HG02885 (cell line): ENCODE data around the gene DTWD2.
"Not testable (repeated sequence)": the region's sequence is repeated elsewhere in the genome, so short reads cannot be mapped to it uniquely, and the experiment has no call there.

Source experiments
- ATAC-seq: cut with Tn5 transposase; IDR thresholded peaks from one replicate; pipeline ENCODE4 v1.9.1; 2021; ENCODE audit warnings: mild to moderate bottlenecking; ENCODE audit not compliant: unreplicated experiment, poor library complexity

Gene DTWD2

GRCh38 chr5:118999696-119000095 lies 11.3 kb upstream of the DTWD2 start:
- no peak for ATAC-seq

GRCh38 chr5:118998861-118999260 lies 10.5 kb upstream of the DTWD2 start:
- ATAC-seq, result not testable (repeated sequence)

- no peak for ATAC-seq
Measured at GRCh38 chr5:118996098-118996497, 7.8 kb upstream of the DTWD2 start.

- no peak for ATAC-seq
Measured at GRCh38 chr5:118994595-118994994, 6.2 kb upstream of the DTWD2 start.

GRCh38 chr5:118993118-118993517 lies 4.8 kb upstream of the DTWD2 start:
- not testable (repeated sequence) for ATAC-seq

- ATAC-seq, result not testable (repeated sequence)
Measured at GRCh38 chr5:118992055-118992454, 3.7 kb upstream of the DTWD2 start.

GRCh38 chr5:118990582-118990981 lies 2.2 kb upstream of the DTWD2 start:
- no peak for ATAC-seq

GRCh38 chr5:118989816-118990215 lies 1.5 kb upstream of the DTWD2 start:
- no peak for ATAC-seq

- no peak for ATAC-seq
Measured at GRCh38 chr5:118988866-118989180, 476 bp upstream of the DTWD2 start.

- no peak for ATAC-seq
Measured at GRCh38 chr5:118984602-118985001, 3.7 kb downstream of the DTWD2 start.

GRCh38 chr5:118981783-118982182 lies 6.6 kb downstream of the DTWD2 start:
- no peak for ATAC-seq

GRCh38 chr5:118980438-118980837 lies 7.9 kb downstream of the DTWD2 start:
- no peak for ATAC-seq

- ATAC-seq, result no peak
Measured at GRCh38 chr5:118980017-118980416, 8.3 kb downstream of the DTWD2 start.

GRCh38 chr5:118973779-118974445 lies 14.4 kb downstream of the DTWD2 start:
- ATAC-seq, result not testable (repeated sequence)

GRCh38 chr5:118968925-118969375 lies 19.4 kb downstream of the DTWD2 start:
- no peak for ATAC-seq

- no peak for ATAC-seq
Measured at GRCh38 chr5:118968406-118968911, 19.9 kb downstream of the DTWD2 start.

- no peak for ATAC-seq
Measured at GRCh38 chr5:118967059-118967508, 21.3 kb downstream of the DTWD2 start.

GRCh38 chr5:118965890-118966289 lies 22.5 kb downstream of the DTWD2 start:
- no peak for ATAC-seq

GRCh38 chr5:118964970-118965369 lies 23.4 kb downstream of the DTWD2 start:
- ATAC-seq, result not testable (repeated sequence)

- ATAC-seq, result not testable (repeated sequence)
Measured at GRCh38 chr5:118964388-118964787, 24.0 kb downstream of the DTWD2 start.

- no peak for ATAC-seq
Measured at GRCh38 chr5:118963169-118963568, 25.2 kb downstream of the DTWD2 start.

- no peak for ATAC-seq
Measured at GRCh38 chr5:118960557-118960956, 27.8 kb downstream of the DTWD2 start.
